Activated CD8-positive, alpha-beta T cell treated with anti-CD3 and anti-CD28 coated beads for 36 hours (primary cell): ENCODE data around the gene FAHD1. TPM values are rescaled to one million over a fixed set of nuclear protein-coding genes. Genes with fewer than 3 reads are reported as not detected.

Source experiments
- ATAC-seq: fragments of 200-7000 bp; cut with Tn5 transposase; one replicate; pipeline ENCODE4 v1.10.0; 2021; ENCODE audit warnings: mild to moderate bottlenecking, moderate library complexity
- CTCF ChIA-PET: fragments of 350-600 bp; sonication (Branson Sonifier 250); formaldehyde crosslinking; loops from one replicate; lab custom pipeline; 2021; ENCODE audit warnings: antibody characterized with exemption; lab: Charles Lee
- POLR2A ChIA-PET: fragments of 350-600 bp; sonication (Branson Sonifier 250); formaldehyde crosslinking; loops from one replicate; lab custom pipeline; 2021; ENCODE audit warnings: antibody characterized with exemption; lab: Charles Lee
- DNase-seq: peaks from one replicate; pipeline ENCODE4 v3.0.0-alpha.2; 2020
- H3K27ac Mint-ChIP-seq: one replicate; pipeline ENCODE4 v1.8.0; 2021; ENCODE audit warnings: mild to moderate bottlenecking, mixed read lengths
- H3K27me3 Mint-ChIP-seq: one replicate; pipeline ENCODE4 v1.8.0; 2021; ENCODE audit warnings: mixed read lengths
- H3K36me3 Mint-ChIP-seq: one replicate; pipeline ENCODE4 v1.8.0; 2021; ENCODE audit warnings: low read depth, mixed read lengths
- H3K4me1 Mint-ChIP-seq: one replicate; pipeline ENCODE4 v1.8.0; 2021; ENCODE audit warnings: low read depth, mixed read lengths
- H3K4me3 Mint-ChIP-seq: one replicate; pipeline ENCODE4 v1.8.0; 2021; ENCODE audit warnings: mild to moderate bottlenecking, moderate library complexity, mixed read lengths
- H3K9me3 Mint-ChIP-seq: one replicate; pipeline ENCODE4 v1.8.0; 2021; ENCODE audit warnings: mixed read lengths
- intact Hi-C: fragments of 100-400 bp; cut with micrococcal nuclease; formaldehyde crosslinking; loops from one replicate; pipeline ENCODE4 v1.10.0; 2022
- total RNA-seq, 2 experiments: library from RNA; stranded (reverse); gene quantifications; one replicate each; pipeline ENCODE4 v1.2.3, GENCODE V29; 2021
- TF ChIP-seq, protein P1 (sequence below): fragments of 200-600 bp; IDR thresholded peaks from one replicate; pipeline ENCODE4 v1.8.0; 2022; ENCODE audit warnings: antibody characterized with exemption, mild to moderate bottlenecking

FAHD1 gene
- total RNA-seq, 2 experiments from 2014 or later = 14.2 to 17.8 TPM

DNA sequence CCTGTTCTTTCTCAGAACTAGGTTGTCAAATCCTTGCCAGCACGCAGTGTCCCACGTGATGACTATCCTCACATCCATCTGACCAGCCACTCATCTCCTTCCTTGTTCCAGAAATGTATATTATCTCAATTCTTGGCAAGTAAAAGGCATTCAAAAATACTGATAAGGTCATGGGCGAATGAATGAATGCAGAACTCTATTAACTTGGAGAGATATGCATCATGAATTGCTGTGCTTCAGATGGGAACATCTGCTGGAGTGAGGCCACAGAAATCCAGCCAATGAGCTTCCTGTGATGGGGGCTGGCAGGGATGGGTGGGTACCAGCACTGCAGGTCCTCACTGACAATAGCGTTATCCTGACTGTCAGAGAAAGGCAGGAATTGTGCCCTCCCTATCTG, 19.0 kb downstream of the FAHD1 start:
- Mint-ChIP-seq H3K27me3 (peaks cover 2% of the 10 kb centered on the region), H3K36me3 (no peaks in the 10 kb centered on the region), H3K4me3 (no peak overlapping the region), H3K27ac (no peak overlapping the region), H3K9me3 (no peaks in the 10 kb centered on the region), H3K4me1 (no peaks in the 10 kb centered on the region)
- ATAC-seq = no peak
- TF ChIP-seq, protein P1, sequence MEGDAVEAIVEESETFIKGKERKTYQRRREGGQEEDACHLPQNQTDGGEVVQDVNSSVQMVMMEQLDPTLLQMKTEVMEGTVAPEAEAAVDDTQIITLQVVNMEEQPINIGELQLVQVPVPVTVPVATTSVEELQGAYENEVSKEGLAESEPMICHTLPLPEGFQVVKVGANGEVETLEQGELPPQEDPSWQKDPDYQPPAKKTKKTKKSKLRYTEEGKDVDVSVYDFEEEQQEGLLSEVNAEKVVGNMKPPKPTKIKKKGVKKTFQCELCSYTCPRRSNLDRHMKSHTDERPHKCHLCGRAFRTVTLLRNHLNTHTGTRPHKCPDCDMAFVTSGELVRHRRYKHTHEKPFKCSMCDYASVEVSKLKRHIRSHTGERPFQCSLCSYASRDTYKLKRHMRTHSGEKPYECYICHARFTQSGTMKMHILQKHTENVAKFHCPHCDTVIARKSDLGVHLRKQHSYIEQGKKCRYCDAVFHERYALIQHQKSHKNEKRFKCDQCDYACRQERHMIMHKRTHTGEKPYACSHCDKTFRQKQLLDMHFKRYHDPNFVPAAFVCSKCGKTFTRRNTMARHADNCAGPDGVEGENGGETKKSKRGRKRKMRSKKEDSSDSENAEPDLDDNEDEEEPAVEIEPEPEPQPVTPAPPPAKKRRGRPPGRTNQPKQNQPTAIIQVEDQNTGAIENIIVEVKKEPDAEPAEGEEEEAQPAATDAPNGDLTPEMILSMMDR = no peak
- POLR2A ChIA-PET = no interaction called here
- DNase-seq = no peak
- intact Hi-C loops = no loop called here
- CTCF ChIA-PET = interaction anchor here (0.9 to 1.4 kb wide), 4 partner anchors 13 to 39 kb away, joined by 3 to 4 read pairs (median 3); no protein-coding TSS in a partner anchor

DNA sequence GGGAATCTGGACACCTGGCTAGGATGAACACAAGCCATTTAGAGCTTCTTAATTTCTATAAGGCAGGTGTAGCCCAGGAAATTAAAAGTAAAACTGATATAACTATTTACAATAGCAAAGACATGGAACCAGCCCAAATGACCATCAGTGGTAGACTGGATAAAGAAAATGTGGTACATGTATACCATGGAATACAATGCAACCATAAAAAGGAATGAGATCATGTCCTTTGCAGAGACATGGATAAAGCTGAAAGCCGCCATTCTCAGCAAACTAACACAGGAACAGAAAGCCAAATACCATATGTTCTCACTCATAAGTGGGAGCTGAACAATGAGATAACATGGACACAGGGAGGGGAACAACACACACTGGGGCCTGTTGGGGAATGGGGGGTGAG, 19.4 kb downstream of the FAHD1 start:
- intact Hi-C loops = no loop called here
- ChIA-PET CTCF (interaction anchor here (0.9 to 1.4 kb wide), 5 partner anchors 13 to 64 kb away, joined by 3 to 4 read pairs (median 3); partner anchors contain the start of genes NUBP2 and SPSB3), POLR2A (no interaction called here)
- Mint-ChIP-seq H3K9me3 (no peaks in the 10 kb centered on the region), H3K27me3 (peaks cover 2% of the 10 kb centered on the region), H3K27ac (no peak overlapping the region), H3K36me3 (no peaks in the 10 kb centered on the region), H3K4me1 (no peaks in the 10 kb centered on the region), H3K4me3 (no peak overlapping the region)
- TF ChIP-seq, protein P1 = no peak
- ATAC-seq (no peak), DNase-seq (no peak)

DNA sequence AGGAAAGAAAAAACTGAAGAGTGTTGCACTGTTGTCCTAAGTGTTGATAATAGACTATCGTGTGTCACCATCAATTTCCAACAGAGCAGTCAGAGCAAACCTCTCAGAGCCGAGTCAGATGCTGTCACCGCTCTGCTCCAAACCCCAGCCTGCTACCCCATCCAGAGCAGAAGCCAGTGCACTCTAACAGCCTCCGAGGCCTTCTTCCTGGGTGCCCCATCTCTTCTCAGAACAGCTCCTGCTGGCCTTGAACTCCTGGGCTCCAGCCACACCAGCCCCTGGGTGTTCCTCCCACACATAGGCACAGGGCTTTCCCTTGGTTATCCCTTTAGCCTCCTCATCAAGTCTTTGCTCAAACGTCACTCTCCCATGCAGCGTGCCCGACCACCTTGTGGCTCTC, 24.0 kb downstream of the FAHD1 start:
- CTCF ChIA-PET = no interaction called here
- intact Hi-C loops = no loop called here
- no peak for DNase-seq
- Mint-ChIP-seq H3K4me3 (no peak overlapping the region), H3K4me1 (peaks cover 15% of the 10 kb centered on the region), H3K9me3 (no peaks in the 10 kb centered on the region), H3K27me3 (no peaks in the 10 kb centered on the region), H3K27ac (no peak overlapping the region), H3K36me3 (no peaks in the 10 kb centered on the region)
- POLR2A ChIA-PET = no interaction called here
- ATAC-seq = no peak
- TF ChIP-seq, protein P1 = no peak

DNA sequence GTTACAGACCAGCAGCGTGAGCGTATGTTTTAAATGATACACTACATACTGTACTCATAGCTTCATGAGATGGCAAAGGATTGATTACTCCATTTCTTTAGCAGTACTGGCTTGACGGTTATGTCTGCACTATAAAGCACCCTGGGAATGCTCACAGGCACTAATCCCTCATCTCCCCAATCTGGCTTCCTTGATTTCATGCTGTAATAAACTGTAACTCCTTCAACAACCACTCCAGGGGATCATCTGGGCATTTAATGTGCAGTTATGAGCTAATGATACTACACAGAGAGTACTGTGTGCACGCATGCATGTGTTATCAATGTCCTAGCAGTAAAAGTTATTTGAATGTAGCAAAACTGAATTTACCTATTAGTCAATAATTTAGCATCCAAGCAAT, 24.8 kb downstream of the FAHD1 start:
- Mint-ChIP-seq H3K36me3 (no peaks in the 10 kb centered on the region), H3K9me3 (no peaks in the 10 kb centered on the region), H3K27ac (no peak overlapping the region), H3K4me1 (peaks cover 15% of the 10 kb centered on the region), H3K4me3 (no peak overlapping the region), H3K27me3 (no peaks in the 10 kb centered on the region)
- intact Hi-C loops = no loop called here
- TF ChIP-seq, protein P1 = no peak
- POLR2A ChIA-PET = no interaction called here
- no peak for ATAC-seq
- DNase-seq = no peak
- CTCF ChIA-PET = no interaction called here

DNA sequence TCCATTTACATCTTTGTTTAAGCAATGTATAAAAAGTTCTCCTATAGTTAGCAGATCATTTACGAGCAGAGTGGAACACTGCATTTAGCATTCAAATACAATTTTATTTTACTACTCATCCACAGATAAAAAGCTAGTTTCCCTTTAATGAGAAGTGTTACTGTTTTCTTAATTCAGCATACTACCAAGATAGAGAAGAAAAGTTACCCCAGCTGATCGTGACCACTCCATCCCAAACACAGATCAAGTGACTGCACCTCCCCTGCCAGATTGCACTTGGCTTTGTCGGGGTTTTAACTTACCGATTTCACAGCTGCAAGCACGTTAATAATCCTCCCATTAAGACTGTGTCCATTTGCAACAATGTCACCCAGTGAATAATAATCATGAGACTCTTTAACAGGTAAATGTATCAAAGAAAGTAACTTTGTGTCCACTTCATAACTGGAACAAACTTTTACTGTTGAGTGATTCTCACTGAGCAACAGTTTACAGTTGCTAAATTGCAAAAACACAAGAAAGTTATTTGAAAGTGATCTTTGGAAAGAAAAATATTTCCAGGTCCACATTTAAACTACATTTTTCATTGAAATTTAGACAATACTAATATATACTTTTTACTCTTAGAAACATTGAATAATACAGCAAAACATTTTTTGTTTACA, 30.6 kb downstream of the FAHD1 start:
- CTCF ChIA-PET = interaction anchor here (0.7 to 1.0 kb wide), 4 partner anchors 9 to 146 kb away, joined by 3 read pairs; partner anchors contain the start of gene NUBP2
- POLR2A ChIA-PET = interaction anchor here (1.0 to 1.9 kb wide), 3 partner anchors 13 to 107 kb away, joined by 3 to 9 read pairs (median 5); partner anchors contain the start of gene RPS2
- H3K4me1 Mint-ChIP-seq = peaks cover 24% of the 10 kb centered on the region
- DNase-seq = no peak
- H3K27me3 Mint-ChIP-seq = peaks cover 17% of the 10 kb centered on the region
- H3K27ac Mint-ChIP-seq = peak overlapping the region; percentile 47
- intact Hi-C loops = no loop called here
- no peak overlapping the region for H3K4me3 Mint-ChIP-seq
- no peaks in the 10 kb centered on the region for H3K36me3 Mint-ChIP-seq
- TF ChIP-seq, protein P1 = no peak
- ATAC-seq = no peak
- no peaks in the 10 kb centered on the region for H3K9me3 Mint-ChIP-seq
